IMR-90 (cell line): Measurements from ENCODE around the gene MTG1. TPM values are rescaled to one million over a fixed set of nuclear protein-coding genes. Genes with fewer than 3 reads are reported as not detected.

ENCODE experiments used
- ATAC-seq: fragments of 200-7000 bp; cut with Tn5 transposase; 2 replicates; pipeline ENCODE4 v1.9.1; 2020; ENCODE audit warnings: low read depth, mild to moderate bottlenecking, moderate library complexity
- BruUV-seq: library from RNA; stranded (reverse); fragments of 400-500 nt; replicated peaks from 2 replicates; lab custom pipeline; 2021; lab: Mats Ljungman, UMichigan
- CTCF ChIA-PET: fragments of 300-600 bp; formaldehyde crosslinking; extraction: SDS; loops from one replicate; lab custom pipeline; 2021; ENCODE audit warnings: antibody characterized with exemption; lab: Yijun Ruan, JAX
- POLR2A ChIA-PET: fragments of 300-600 bp; sonication (Branson Sonifier 250); formaldehyde crosslinking; loops from one replicate; lab custom pipeline; 2022; ENCODE audit warnings: antibody characterized with exemption; ENCODE audit not compliant: unreplicated experiment; lab: Charles Lee
- DNase-seq: peaks from one replicate; pipeline ENCODE4 v3.0.0; 2013
- H2AFZ ChIP-seq: replicated peaks from 2 replicates; pipeline ENCODE3; 2013; ENCODE audit warnings: low read length, mild to moderate bottlenecking; ENCODE audit not compliant: poor library complexity
- H2AK5ac ChIP-seq: 2 replicates; pipeline ENCODE4 v1.6.1; 2013; ENCODE audit warnings: low read depth, low read length, inconsistent platforms
- H2AK9ac ChIP-seq: replicated peaks from 2 replicates; pipeline ENCODE3; 2013; ENCODE audit warnings: mild to moderate bottlenecking, low read depth, low read length, moderate library complexity; ENCODE audit not compliant: poor library complexity
- H2BK120ac ChIP-seq: 2 replicates; pipeline ENCODE4 v1.6.1; 2013; ENCODE audit warnings: low read depth, low read length, inconsistent platforms
- H2BK15ac ChIP-seq: 3 replicates; pipeline ENCODE4 v1.6.1; 2013; ENCODE audit warnings: low read depth, low read length, inconsistent platforms
- H2BK20ac ChIP-seq: 2 replicates; pipeline ENCODE4 v1.6.1; 2013; ENCODE audit warnings: low read depth, mild to moderate bottlenecking, inconsistent platforms, low read length, moderate library complexity
- H2BK5ac ChIP-seq: 2 replicates; pipeline ENCODE4 v1.6.1; 2013; ENCODE audit warnings: mild to moderate bottlenecking, low read depth, low read length, inconsistent platforms; ENCODE audit not compliant: poor library complexity, severe bottlenecking
- H3K14ac ChIP-seq: replicated peaks from 2 replicates; pipeline ENCODE4 v1.6.1; 2013; ENCODE audit warnings: low read depth, low read length, inconsistent platforms
- H3K18ac ChIP-seq: 2 replicates; pipeline ENCODE4 v1.6.1; 2013; ENCODE audit warnings: low read depth, low read length, control low read depth
- H3K23ac ChIP-seq: 2 replicates; pipeline ENCODE4 v1.6.1; 2013; ENCODE audit warnings: low read depth, low read length, inconsistent platforms
- H3K27ac ChIP-seq: 2 replicates; pipeline ENCODE4 v1.5.1; 2013; ENCODE audit warnings: mild to moderate bottlenecking, control low read depth, low read length; ENCODE audit not compliant: insufficient read depth
- H3K27me3 ChIP-seq: 2 replicates; pipeline ENCODE4 v1.6.1; 2013; ENCODE audit warnings: low read length; ENCODE audit not compliant: control insufficient read depth, insufficient read depth
- H3K36me3 ChIP-seq: 2 replicates; pipeline ENCODE4 v1.6.1; 2013; ENCODE audit warnings: low read length, mixed read lengths; ENCODE audit not compliant: control insufficient read depth, insufficient read depth
- H3K4ac ChIP-seq: 2 replicates; pipeline ENCODE4 v1.6.1; 2013; ENCODE audit warnings: low read depth, low read length, inconsistent platforms
- H3K4me1 ChIP-seq: 2 replicates; pipeline ENCODE4 v1.6.1; 2013; ENCODE audit warnings: low read length, mixed read lengths; ENCODE audit not compliant: control insufficient read depth, insufficient read depth
- H3K4me2 ChIP-seq: 2 replicates; pipeline ENCODE4 v1.6.1; 2013; ENCODE audit warnings: low read depth, mild to moderate bottlenecking, control low read depth, low read length, moderate library complexity
- H3K4me3 ChIP-seq: 2 replicates; pipeline ENCODE4 v1.5.1; 2013; ENCODE audit warnings: low read depth, mild to moderate bottlenecking, control low read depth, low read length, moderate library complexity; ENCODE audit not compliant: insufficient read depth
- H3K56ac ChIP-seq: 2 replicates; pipeline ENCODE4 v1.6.1; 2013; ENCODE audit warnings: low read length, inconsistent platforms; ENCODE audit not compliant: insufficient read depth; ENCODE audit errors: extremely low read depth
- H3K79me1 ChIP-seq, 2 experiments: 2 replicates each; pipeline ENCODE4 v1.6.1; 2013; ENCODE audit warnings: low read length in 2 of 2, inconsistent platforms in 1 of 2, low read depth in 1 of 2
- H3K9ac ChIP-seq: 2 replicates; pipeline ENCODE4 v1.6.1; 2013; ENCODE audit warnings: low read depth, low read length, control low read depth
- H3K9me1 ChIP-seq: 2 replicates; pipeline ENCODE4 v1.6.1; 2013; ENCODE audit warnings: low read length, inconsistent platforms; ENCODE audit not compliant: insufficient read depth
- H3K9me3 ChIP-seq: 2 replicates; pipeline ENCODE4 v1.6.1; 2013; ENCODE audit warnings: low read length; ENCODE audit not compliant: control insufficient read depth, insufficient read depth
- H4K20me1 ChIP-seq: 2 replicates; pipeline ENCODE4 v1.6.1; 2013; ENCODE audit warnings: low read length, inconsistent platforms; ENCODE audit not compliant: insufficient read depth
- H4K5ac ChIP-seq: 2 replicates; pipeline ENCODE4 v1.6.1; 2013; ENCODE audit warnings: mild to moderate bottlenecking, low read depth, low read length, control low read depth
- H4K8ac ChIP-seq, 2 experiments: 2 replicates each; pipeline ENCODE4 v1.6.1; 2013; ENCODE audit warnings: low read depth in 2 of 2, low read length in 2 of 2, control low read depth in 1 of 2, inconsistent platforms in 1 of 2
- H4K91ac ChIP-seq: 2 replicates; pipeline ENCODE4 v1.6.1; 2013; ENCODE audit warnings: low read depth, low read length, inconsistent platforms; ENCODE audit not compliant: insufficient read depth
- BHLHE40 ChIP-seq: fragments of 150-350 bp; IDR thresholded peaks from 2 replicates; pipeline ENCODE4 v1.6.1; 2016; ENCODE audit warnings: mild to moderate bottlenecking, low read depth, low read length
- CHD1 ChIP-seq: IDR thresholded peaks from 2 replicates; pipeline ENCODE4 v1.6.1; 2012; ENCODE audit warnings: low read depth, low read length, improper control_type of control experiment
- MAFK ChIP-seq: IDR thresholded peaks from 2 replicates; pipeline ENCODE4 v1.6.1; 2012; ENCODE audit warnings: low read depth, low read length, improper control_type of control experiment
- MAZ ChIP-seq: IDR thresholded peaks from 2 replicates; pipeline ENCODE4 v1.6.1; 2012; ENCODE audit warnings: low read depth, mild to moderate bottlenecking, low read length, improper control_type of control experiment, moderate library complexity, borderline replicate concordance
- MXI1 ChIP-seq: IDR thresholded peaks from 2 replicates; pipeline ENCODE4 v1.6.1; 2012; ENCODE audit warnings: low read depth, mild to moderate bottlenecking, low read length, moderate library complexity, borderline replicate concordance
- POLR2A ChIP-seq: IDR thresholded peaks from 2 replicates; pipeline ENCODE4 v1.6.1; 2012; ENCODE audit warnings: mild to moderate bottlenecking, low read depth, low read length
- RAD21 ChIP-seq: IDR thresholded peaks from 2 replicates; pipeline ENCODE4 v1.6.1; 2012; ENCODE audit warnings: low read length, improper control_type of control experiment
- RFX5 ChIP-seq: IDR thresholded peaks from 2 replicates; pipeline ENCODE4 v1.8.0; 2012; ENCODE audit warnings: low read depth, mild to moderate bottlenecking, low read length, moderate library complexity
- USF2 ChIP-seq: fragments of 150-350 bp; IDR thresholded peaks from 2 replicates; pipeline ENCODE4 v1.6.1; 2017; ENCODE audit warnings: mild to moderate bottlenecking, antibody characterized with exemption, low read length, low read depth
- WGBS, 2 experiments: methylation state at CpG; one replicate each; pipeline versions ENCODE4 v1.1.5 to v1.1.7; 2013; ENCODE audit warnings: missing lambda C conversion rate in 2 of 2; ENCODE audit not compliant: insufficient read length in 1 of 2; ENCODE audit errors: extremely low coverage in 2 of 2; 5-methylcytosine and 5-hydroxymethylcytosine counted together
- dilution Hi-C: fragments of 300-500 bp; cut with HindIII; formaldehyde crosslinking; loops from one replicate; pipeline ENCODE4 v1.14.3; 2018; ENCODE audit warnings: low sequenced_read_pairs; ENCODE audit not compliant: unreplicated experiment
- in situ Hi-C: fragments of 300-500 bp; cut with MboI; formaldehyde crosslinking; loops from 3 replicates; pipeline ENCODE4 v1.14.3; 2019; ENCODE audit warnings: low sequenced_read_pairs, inconsistent platforms, mixed read lengths
- intact Hi-C: fragments of 100-400 bp; cut with micrococcal nuclease; formaldehyde crosslinking; loops from 2 replicates; pipeline ENCODE4 v1.10.0; 2022
- polyA plus RNA-seq, 3 experiments: library from polyadenylated mRNA; depleted of rRNA; stranded (reverse); fragments of >200 nt; gene quantifications; 2 replicates each; pipeline ENCODE4 v1.2.3, GENCODE V29; 2012; ENCODE audit warnings: low replicate concordance in 1 of 3
- total RNA-seq: library from RNA; depleted of rRNA; stranded (reverse); fragments of >200 nt; gene quantifications from 2 replicates; pipeline ENCODE4 v1.2.3, GENCODE V29; 2012

The MTG1 gene
- total and polyA plus RNA-seq, 2 of the 4 experiments (the other 2 are of a cell fraction) = 38.5 to 64.8 TPM

- ChIA-PET CTCF (no interaction called here), POLR2A (no interaction called here)
- H3K36me3 ChIP-seq = peaks cover 53% of the 10 kb centered on the region
- WGBS, 2 experiments = 90% methylated on average over 8 of the region's 16 CpGs; no CpG with 5 or more reads in 1 of the 2 experiments
- H3K14ac ChIP-seq = no peak overlapping the region
- H3K79me1 ChIP-seq = peaks cover 25 to 48% of the 10 kb centered on the region in 2 experiments
- no TSS peak for BruUV-seq
- ATAC-seq = no peak
- no peak overlapping the region for H3K27ac ChIP-seq
- dilution Hi-C loops (no loop called here), in situ Hi-C loops (no loop called here), intact Hi-C loops (no loop called here)
- H4K20me1 ChIP-seq = peaks cover 8% of the 10 kb centered on the region; the same call in 1 of the 2 replicates
- H4K5ac ChIP-seq = no peak overlapping the region
- H3K9me3 ChIP-seq = no peaks in the 10 kb centered on the region
- H3K4me1 ChIP-seq = peaks cover 4% of the 10 kb centered on the region; the same call in 1 of the 2 replicates
- no peak overlapping the region for H3K56ac ChIP-seq
- H2BK20ac ChIP-seq = no peak overlapping the region
- H2AK9ac ChIP-seq = no peak overlapping the region
- no peak overlapping the region for H3K4ac ChIP-seq
- H3K4me3 ChIP-seq = no peak overlapping the region
- no peak for DNase-seq
- H2BK120ac ChIP-seq = no peak overlapping the region
- H3K9ac ChIP-seq = no peak overlapping the region
- peaks cover 6% of the 10 kb centered on the region; the same call in 1 of the 2 replicates for H3K9me1 ChIP-seq
- H4K91ac ChIP-seq = no peak overlapping the region
- no peak overlapping the region for H2BK15ac ChIP-seq
- H3K27me3 ChIP-seq = no peaks in the 10 kb centered on the region
- no peak overlapping the region for H3K18ac ChIP-seq
- no peak overlapping the region for H2BK5ac ChIP-seq
- no peak overlapping the region for H2AK5ac ChIP-seq
- TF ChIP-seq MAZ (no peak), RFX5 (no peak), RAD21 (no peak), BHLHE40 (no peak), MAFK (no peak), CHD1 (no peak), MXI1 (no peak), POLR2A (no peak), USF2 (no peak)
- H4K8ac ChIP-seq = no peak overlapping the region
- no peak overlapping the region for H3K4me2 ChIP-seq
- H3K23ac ChIP-seq = no peak overlapping the region
- H2AFZ ChIP-seq = no peak overlapping the region
Observed at GRCh38 chr10:133403359-133403758, 9.4 kb downstream of the MTG1 start.
